Measurements from ENCODE around the gene MAP2K5.

The MAP2K5 gene
- total RNA-seq: 12.0 to 12.5 reads per million in 2 donors

- peak; percentile 74 for DNase-seq
Measured at GRCh38 chr15:67542420-67543347, at the start of gene MAP2K5. Gene MAP2K5 (plus strand): TSS chr15:67542703. CDS start chr15:67543336, 633 bp downstream.

GRCh38 chr15:67495585-67495984 is 46.9 kb upstream of the MAP2K5 start:
- DNase-seq: no peak

GRCh38 chr15:67501177-67501835 is 41.2 kb upstream of the MAP2K5 start:
- no peak for DNase-seq

- no peak for DNase-seq
Measured at GRCh38 chr15:67501836-67502461, 40.6 kb upstream of the MAP2K5 start.

GRCh38 chr15:67504056-67504455 is 38.4 kb upstream of the MAP2K5 start:
- DNase-seq: no peak

- DNase-seq: no peak
Measured at GRCh38 chr15:67504796-67505195, 37.7 kb upstream of the MAP2K5 start.

- no peak for DNase-seq
Measured at GRCh38 chr15:67505675-67506572, 36.6 kb upstream of the MAP2K5 start.

GRCh38 chr15:67506775-67507747 is 35.4 kb upstream of the MAP2K5 start:
- DNase-seq: no peak

GRCh38 chr15:67508407-67508806 is 34.1 kb upstream of the MAP2K5 start:
- no peak for DNase-seq

GRCh38 chr15:67509918-67510317 is 32.6 kb upstream of the MAP2K5 start:
- no peak for DNase-seq

GRCh38 chr15:67510597-67511190 is 31.8 kb upstream of the MAP2K5 start:
- DNase-seq: no peak

GRCh38 chr15:67511606-67512005 is 30.9 kb upstream of the MAP2K5 start:
- DNase-seq: no peak

- DNase-seq: no peak
Measured at GRCh38 chr15:67512140-67512539, 30.4 kb upstream of the MAP2K5 start.

GRCh38 chr15:67512933-67513714 is 29.4 kb upstream of the MAP2K5 start:
- no peak for DNase-seq

- DNase-seq: no peak
Measured at GRCh38 chr15:67515090-67515489, 27.4 kb upstream of the MAP2K5 start.

- DNase-seq: no peak
Measured at GRCh38 chr15:67515557-67515956, 26.9 kb upstream of the MAP2K5 start.

- no peak for DNase-seq
Measured at GRCh38 chr15:67520321-67521028, 22.0 kb upstream of the MAP2K5 start.

GRCh38 chr15:67521029-67521782 is 21.3 kb upstream of the MAP2K5 start, which contains the start of gene C15orf61:
Gene C15orf61 (plus strand): TSS chr15:67521131. CDS start chr15:67521249, 118 bp downstream.
- peak; percentile 81 for DNase-seq

Measured in activated gamma-delta T cell (primary cell).